T-helper 22 cell (primary cell): ENCODE results near the gene EVA1C.
"Not testable (repeated sequence)": the region's sequence is repeated elsewhere in the genome, so short reads cannot be mapped to it uniquely, and the experiment has no call there.

Source experiments
- DNase-seq: peaks from one replicate; pipeline ENCODE4 v3.0.0-alpha.2; 2020; ENCODE audit warnings: low read depth

The EVA1C gene

GRCh38 chr21:32462564-32462963 lies 50.1 kb downstream of the EVA1C start:
- not testable (repeated sequence) for DNase-seq

- no peak for DNase-seq
Observed at GRCh38 chr21:32463367-32463766, 50.9 kb downstream of the EVA1C start.

GRCh38 chr21:32463889-32464300 lies 51.4 kb downstream of the EVA1C start:
- DNase-seq: no peak

GRCh38 chr21:32467291-32467690 lies 54.8 kb downstream of the EVA1C start:
- DNase-seq: no peak

- no peak for DNase-seq
Observed at GRCh38 chr21:32468681-32469111, 56.2 kb downstream of the EVA1C start.

GRCh38 chr21:32469628-32470027 lies 57.1 kb downstream of the EVA1C start:
- DNase-seq: no peak

- DNase-seq: no peak
Observed at GRCh38 chr21:32470206-32470605, 57.7 kb downstream of the EVA1C start.

- no peak for DNase-seq
Observed at GRCh38 chr21:32472890-32473765, 60.6 kb downstream of the EVA1C start.

GRCh38 chr21:32474179-32475059 lies 61.9 kb downstream of the EVA1C start:
- no peak for DNase-seq

GRCh38 chr21:32475162-32475812 lies 62.8 kb downstream of the EVA1C start:
- no peak for DNase-seq

GRCh38 chr21:32476661-32477423 lies 64.3 kb downstream of the EVA1C start:
- no peak for DNase-seq

- no peak for DNase-seq
Observed at GRCh38 chr21:32477424-32477745, 64.9 kb downstream of the EVA1C start.

GRCh38 chr21:32481875-32482408 lies 69.4 kb downstream of the EVA1C start:
- DNase-seq: no peak

- DNase-seq: no peak
Observed at GRCh38 chr21:32482565-32483292, 70.2 kb downstream of the EVA1C start.

- DNase-seq: no peak
Observed at GRCh38 chr21:32483293-32483595, 70.7 kb downstream of the EVA1C start.

GRCh38 chr21:32484706-32485380 lies 72.3 kb downstream of the EVA1C start:
- no peak for DNase-seq

- DNase-seq: no peak
Observed at GRCh38 chr21:32492376-32492775, 79.9 kb downstream of the EVA1C start.

GRCh38 chr21:32494934-32495709 lies 82.6 kb downstream of the EVA1C start:
- DNase-seq: no peak

- no peak for DNase-seq
Observed at GRCh38 chr21:32496568-32496967, 84.1 kb downstream of the EVA1C start.
